ENCODE data around the gene LRRC27.

Gene LRRC27

DNA sequence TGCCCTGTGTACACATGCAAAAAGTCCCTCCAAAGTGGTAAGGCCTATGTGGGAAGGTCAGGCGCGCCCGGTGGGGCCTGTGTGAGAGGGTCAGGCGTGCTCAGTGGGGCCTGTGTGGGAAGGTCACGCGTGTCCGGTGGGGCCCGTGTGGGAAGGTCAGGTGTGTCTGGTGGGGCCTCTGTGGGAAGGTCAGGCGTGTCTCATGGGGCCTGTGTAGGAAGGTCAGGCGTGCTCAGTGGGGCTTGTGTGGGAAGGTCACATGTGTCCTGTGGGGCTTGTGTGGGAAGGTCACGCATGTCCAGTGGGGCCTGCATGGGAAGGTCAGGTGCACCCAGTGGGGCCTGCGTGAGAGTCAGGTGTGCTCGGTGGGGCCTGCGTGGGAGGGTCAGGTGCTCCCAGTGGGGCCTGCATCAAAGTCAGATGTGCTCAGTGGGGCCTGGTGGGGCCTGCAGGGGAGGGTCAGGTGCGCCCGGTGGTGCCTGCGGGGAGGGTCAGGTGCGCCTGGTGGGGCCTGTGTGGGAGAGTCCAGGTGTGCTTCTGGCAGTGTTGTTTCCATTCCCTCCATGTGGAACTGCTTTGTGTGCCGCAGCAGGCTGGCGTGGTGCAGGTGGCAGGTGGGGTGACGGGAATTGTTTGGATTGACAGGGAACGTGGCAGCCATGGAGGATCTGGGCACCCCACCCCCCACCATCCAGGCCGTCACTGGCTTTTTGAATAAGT is 15.4 kb downstream of the LRRC27 start:
- Histone ChIP-seq H3K27ac (ENCODE audit: insufficient read depth in 1 of 2, low read depth in 1 of 2, low read length in 2 of 2, poor library complexity in 1 of 2, severe bottlenecking in 2 of 2) (no peak overlapping the region), H3K27me3 (replicated peaks in 2 of 5; ENCODE audit: control insufficient read depth in 4 of 5, insufficient read depth in 5 of 5, low read length in 4 of 5) (no peaks in the 10 kb centered on the region), H3K4me3 (ENCODE audit: control insufficient read depth in 1 of 7, extremely low read depth in 1 of 7, insufficient read depth in 4 of 7, low read depth in 2 of 7, low read length in 6 of 7) (no peak overlapping the region), H3K36me3 (ENCODE audit: control insufficient read depth in 4 of 4, insufficient read depth in 4 of 4, low read length in 3 of 4) (peaks cover 0 to 50% (median 20%) of the 10 kb centered on the region in 4 experiments), H3K9me3 (ENCODE audit: control extremely low read depth in 1 of 5, control insufficient read depth in 4 of 5, insufficient read depth in 2 of 5, low read depth in 1 of 5, low read length in 4 of 5) (peaks cover 0 to 3% (median under 1%) of the 10 kb centered on the region in 5 experiments), H3K4me1 (ENCODE audit: control extremely low read depth in 1 of 4, control insufficient read depth in 4 of 4, insufficient read depth in 4 of 4, low read length in 3 of 4) (no peaks in the 10 kb centered on the region)
- ChIA-PET CTCF (interaction anchor here (1.3 kb wide), 1 partner anchor 9 kb away, joined by 3 read pairs; no protein-coding TSS in a partner anchor), POLR2A (no interaction called here)
- 99% methylated on average over 21 of the region's 23 CpGs for WGBS (ENCODE audit: insufficient coverage)
- DNase-seq: no peak

DNA sequence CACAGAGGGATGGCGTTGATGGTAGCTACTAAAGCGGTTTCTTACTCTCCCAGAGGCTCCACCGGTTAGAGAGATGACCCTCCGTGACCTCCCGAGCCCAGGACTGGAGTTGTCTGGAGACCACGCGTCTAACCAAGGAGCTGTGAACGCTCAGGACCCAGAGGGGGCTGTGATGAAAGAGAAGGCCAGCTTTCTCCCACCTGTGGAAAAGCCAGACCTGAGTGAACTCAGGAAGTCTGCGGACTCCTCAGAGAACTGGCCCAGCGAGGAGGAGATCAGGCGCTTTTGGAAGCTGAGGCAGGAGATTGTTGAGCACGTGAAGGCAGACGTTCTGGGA is 15.9 kb downstream of the LRRC27 start:
- ChIA-PET POLR2A (no interaction called here), CTCF (interaction anchor here (1.3 to 4.1 kb wide), 2 partner anchors 8 to 9 kb away, joined by 3 to 22 read pairs; no protein-coding TSS in a partner anchor)
- peaks cover 0 to 47% (median 21%) of the 10 kb centered on the region in 4 experiments for H3K36me3 ChIP-seq (ENCODE audit: control insufficient read depth in 4 of 4, insufficient read depth in 4 of 4, low read length in 3 of 4)
- H3K27me3 ChIP-seq (replicated peaks in 2 of 5; ENCODE audit: control insufficient read depth in 4 of 5, insufficient read depth in 5 of 5, low read length in 4 of 5): no peaks in the 10 kb centered on the region
- H3K27ac ChIP-seq (ENCODE audit: insufficient read depth in 1 of 2, low read depth in 1 of 2, low read length in 2 of 2, poor library complexity in 1 of 2, severe bottlenecking in 2 of 2): no peak overlapping the region
- 93% methylated on average over 13 of the region's 13 CpGs for WGBS (ENCODE audit: insufficient coverage)
- H3K9me3 ChIP-seq (ENCODE audit: control extremely low read depth in 1 of 5, control insufficient read depth in 4 of 5, insufficient read depth in 2 of 5, low read depth in 1 of 5, low read length in 4 of 5): peaks cover 0 to 2% (median 0%) of the 10 kb centered on the region in 5 experiments
- no peak overlapping the region for H3K4me3 ChIP-seq (ENCODE audit: control insufficient read depth in 1 of 7, extremely low read depth in 1 of 7, insufficient read depth in 4 of 7, low read depth in 2 of 7, low read length in 6 of 7)
- DNase-seq: no peak
- H3K4me1 ChIP-seq (ENCODE audit: control extremely low read depth in 1 of 4, control insufficient read depth in 4 of 4, insufficient read depth in 4 of 4, low read length in 3 of 4): peaks cover 0 to 2% (median 0%) of the 10 kb centered on the region in 4 experiments

DNA sequence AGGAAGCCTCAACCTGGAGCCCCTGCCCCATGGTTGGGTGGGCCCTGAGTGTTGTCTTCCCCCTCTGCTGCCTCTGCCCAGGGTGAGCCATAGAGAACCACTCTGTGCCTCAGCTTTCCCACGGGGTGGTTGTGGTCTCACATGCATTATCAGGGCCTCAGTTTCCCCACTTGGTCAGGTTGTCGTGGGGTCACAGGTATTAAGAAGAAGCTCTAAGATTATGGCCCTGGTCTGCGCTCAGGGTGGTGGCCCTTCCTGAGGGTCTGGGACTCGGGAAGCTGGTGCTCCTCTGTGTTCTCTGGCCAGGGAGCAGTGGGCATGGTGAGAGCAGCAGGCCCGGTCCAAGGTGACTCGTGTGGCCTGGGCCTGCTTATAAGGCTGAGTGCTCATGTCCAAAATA is 17.8 kb downstream of the LRRC27 start:
- CTCF ChIA-PET: interaction anchor here (0.7 to 4.1 kb wide), 5 partner anchors 11 to 129 kb away, joined by 3 to 22 read pairs (median 3); no protein-coding TSS in a partner anchor

DNA sequence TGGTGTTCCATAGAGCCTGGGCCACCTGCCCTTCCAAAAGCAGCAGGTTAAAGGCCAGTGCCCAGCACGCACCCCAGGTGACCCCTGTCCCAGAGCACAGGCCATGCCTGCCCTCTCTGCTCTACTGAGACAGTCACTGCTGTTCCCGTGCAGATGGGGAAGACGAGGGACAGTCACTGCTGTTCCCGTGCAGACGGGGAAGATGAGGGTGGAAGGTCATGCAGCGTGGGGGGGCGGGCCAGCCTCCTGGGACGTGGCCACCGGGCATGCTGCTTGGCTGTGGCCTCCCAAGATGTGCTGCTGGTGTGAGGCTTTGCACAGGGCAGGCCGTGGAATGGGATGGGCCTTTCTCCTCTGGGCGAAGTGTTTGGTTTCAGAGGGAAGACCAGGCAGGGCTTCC is 18.4 kb downstream of the LRRC27 start:
- Histone ChIP-seq H3K4me3 (ENCODE audit: control insufficient read depth in 1 of 7, extremely low read depth in 1 of 7, insufficient read depth in 4 of 7, low read depth in 2 of 7, low read length in 6 of 7) (no peak overlapping the region), H3K27ac (ENCODE audit: insufficient read depth in 1 of 2, low read depth in 1 of 2, low read length in 2 of 2, poor library complexity in 1 of 2, severe bottlenecking in 2 of 2) (no peak overlapping the region), H3K4me1 (ENCODE audit: control extremely low read depth in 1 of 4, control insufficient read depth in 4 of 4, insufficient read depth in 4 of 4, low read length in 3 of 4) (peaks cover 0 to 2% (median 0%) of the 10 kb centered on the region in 4 experiments), H3K27me3 (replicated peaks in 2 of 5; ENCODE audit: control insufficient read depth in 4 of 5, insufficient read depth in 5 of 5, low read length in 4 of 5) (no peaks in the 10 kb centered on the region), H3K9me3 (ENCODE audit: control extremely low read depth in 1 of 5, control insufficient read depth in 4 of 5, insufficient read depth in 2 of 5, low read depth in 1 of 5, low read length in 4 of 5) (no peaks in the 10 kb centered on the region), H3K36me3 (ENCODE audit: control insufficient read depth in 4 of 4, insufficient read depth in 4 of 4, low read length in 3 of 4) (peaks cover 0 to 31% (median 17%) of the 10 kb centered on the region in 4 experiments)
- ChIA-PET POLR2A (no interaction called here), CTCF (interaction anchor here (0.7 to 4.1 kb wide), 7 partner anchors 9 to 127 kb away, joined by 3 to 22 read pairs (median 4); no protein-coding TSS in a partner anchor)
- WGBS (ENCODE audit: insufficient coverage): 95% methylated on average over 7 of the region's 11 CpGs
- DNase-seq: no peak

More for the DNA sequence above, 17.8 kb downstream of the LRRC27 start:
- no peaks in the 10 kb centered on the region for H3K9me3 ChIP-seq (ENCODE audit: control extremely low read depth in 1 of 5, control insufficient read depth in 4 of 5, insufficient read depth in 2 of 5, low read depth in 1 of 5, low read length in 4 of 5)
- peaks cover 0 to 37% (median 18%) of the 10 kb centered on the region in 4 experiments for H3K36me3 ChIP-seq (ENCODE audit: control insufficient read depth in 4 of 4, insufficient read depth in 4 of 4, low read length in 3 of 4)
- peaks cover 0 to 2% (median 0%) of the 10 kb centered on the region in 4 experiments for H3K4me1 ChIP-seq (ENCODE audit: control extremely low read depth in 1 of 4, control insufficient read depth in 4 of 4, insufficient read depth in 4 of 4, low read length in 3 of 4)
- POLR2A ChIA-PET: no interaction called here
- 98% methylated on average over 5 of the region's 6 CpGs for WGBS (ENCODE audit: insufficient coverage)
- H3K4me3 ChIP-seq (ENCODE audit: control insufficient read depth in 1 of 7, extremely low read depth in 1 of 7, insufficient read depth in 4 of 7, low read depth in 2 of 7, low read length in 6 of 7): no peak overlapping the region
- H3K27ac ChIP-seq (ENCODE audit: insufficient read depth in 1 of 2, low read depth in 1 of 2, low read length in 2 of 2, poor library complexity in 1 of 2, severe bottlenecking in 2 of 2): no peak overlapping the region
- H3K27me3 ChIP-seq (replicated peaks in 2 of 5; ENCODE audit: control insufficient read depth in 4 of 5, insufficient read depth in 5 of 5, low read length in 4 of 5): no peaks in the 10 kb centered on the region
- no peak for DNase-seq

DNA sequence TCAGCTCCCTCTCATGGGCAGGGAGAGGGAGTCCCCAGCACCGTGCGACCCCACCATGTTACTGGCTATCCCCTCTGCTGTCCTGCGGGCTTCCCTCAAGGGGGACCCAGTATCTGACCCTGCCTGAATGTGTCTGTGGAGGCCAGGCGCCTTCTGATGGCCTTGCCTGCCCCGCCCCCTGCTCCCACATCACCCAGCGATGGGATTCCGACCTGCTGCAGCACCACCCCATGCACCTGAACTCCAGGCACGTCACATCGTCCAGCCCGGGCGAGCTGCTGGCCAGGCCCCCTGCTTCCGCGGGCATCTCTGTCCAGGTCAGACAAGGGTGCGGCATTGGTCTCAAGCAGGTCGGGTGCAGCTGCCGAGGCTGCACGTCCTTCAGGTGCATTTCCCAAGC is 19.0 kb downstream of the LRRC27 start:
- WGBS (ENCODE audit: insufficient coverage): 98% methylated on average over 15 of the region's 17 CpGs
- H3K4me1 ChIP-seq (ENCODE audit: control extremely low read depth in 1 of 4, control insufficient read depth in 4 of 4, insufficient read depth in 4 of 4, low read length in 3 of 4): peaks cover 0 to 2% (median 0%) of the 10 kb centered on the region in 4 experiments
- H3K27me3 ChIP-seq (replicated peaks in 2 of 5; ENCODE audit: control insufficient read depth in 4 of 5, insufficient read depth in 5 of 5, low read length in 4 of 5): no peaks in the 10 kb centered on the region
- POLR2A ChIA-PET: no interaction called here
- H3K36me3 ChIP-seq (ENCODE audit: control insufficient read depth in 4 of 4, insufficient read depth in 4 of 4, low read length in 3 of 4): peaks cover 0 to 33% (median 15%) of the 10 kb centered on the region in 4 experiments
- H3K9me3 ChIP-seq (ENCODE audit: control extremely low read depth in 1 of 5, control insufficient read depth in 4 of 5, insufficient read depth in 2 of 5, low read depth in 1 of 5, low read length in 4 of 5): no peaks in the 10 kb centered on the region
- H3K4me3 ChIP-seq (ENCODE audit: control insufficient read depth in 1 of 7, extremely low read depth in 1 of 7, insufficient read depth in 4 of 7, low read depth in 2 of 7, low read length in 6 of 7): no peak overlapping the region
- CTCF ChIA-PET: interaction anchor here (0.7 to 4.1 kb wide), 8 partner anchors 10 to 130 kb away, joined by 3 to 22 read pairs (median 4); no protein-coding TSS in a partner anchor
- no peak for DNase-seq
- no peak overlapping the region for H3K27ac ChIP-seq (ENCODE audit: insufficient read depth in 1 of 2, low read depth in 1 of 2, low read length in 2 of 2, poor library complexity in 1 of 2, severe bottlenecking in 2 of 2)

DNA sequence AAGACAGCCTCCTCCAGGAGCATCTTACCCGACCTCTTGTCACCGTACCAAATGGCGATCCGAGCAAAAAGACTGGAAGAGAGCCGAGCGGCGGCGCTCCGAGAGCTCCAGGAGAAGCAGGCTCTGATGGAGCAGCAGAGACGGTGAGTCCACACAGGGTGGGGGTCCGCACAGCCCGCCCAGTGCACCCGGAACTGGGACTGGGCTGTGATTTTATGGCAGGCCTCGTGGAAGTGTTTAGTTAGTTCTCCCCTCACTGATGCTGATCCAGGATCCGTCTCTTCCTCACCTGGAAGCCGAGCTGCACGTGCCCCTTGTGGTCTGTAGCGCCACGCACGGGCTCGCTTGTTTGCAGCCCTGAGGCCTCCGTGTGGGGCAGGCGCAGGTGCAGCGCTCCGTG is 19.6 kb downstream of the LRRC27 start:
- H3K27ac ChIP-seq (ENCODE audit: insufficient read depth in 1 of 2, low read depth in 1 of 2, low read length in 2 of 2, poor library complexity in 1 of 2, severe bottlenecking in 2 of 2): no peak overlapping the region
- no peak for DNase-seq
- ChIA-PET CTCF (interaction anchor here (0.7 to 4.1 kb wide), 8 partner anchors 9 to 131 kb away, joined by 3 to 22 read pairs (median 4); no protein-coding TSS in a partner anchor), POLR2A (no interaction called here)
- no peaks in the 10 kb centered on the region for H3K27me3 ChIP-seq (replicated peaks in 2 of 5; ENCODE audit: control insufficient read depth in 4 of 5, insufficient read depth in 5 of 5, low read length in 4 of 5)
- no peaks in the 10 kb centered on the region for H3K9me3 ChIP-seq (ENCODE audit: control extremely low read depth in 1 of 5, control insufficient read depth in 4 of 5, insufficient read depth in 2 of 5, low read depth in 1 of 5, low read length in 4 of 5)
- no peak overlapping the region for H3K4me3 ChIP-seq (ENCODE audit: control insufficient read depth in 1 of 7, extremely low read depth in 1 of 7, insufficient read depth in 4 of 7, low read depth in 2 of 7, low read length in 6 of 7)
- WGBS (ENCODE audit: insufficient coverage): 95% methylated on average over 25 of the region's 25 CpGs
- H3K4me1 ChIP-seq (ENCODE audit: control extremely low read depth in 1 of 4, control insufficient read depth in 4 of 4, insufficient read depth in 4 of 4, low read length in 3 of 4): peaks cover 0 to 2% (median 0%) of the 10 kb centered on the region in 4 experiments
- H3K36me3 ChIP-seq (ENCODE audit: control insufficient read depth in 4 of 4, insufficient read depth in 4 of 4, low read length in 3 of 4): peaks cover 0 to 33% (median 15%) of the 10 kb centered on the region in 4 experiments
